MCF 10A (cell line): ENCODE results near the gene GPS2. TPM values are rescaled to one million over a fixed set of nuclear protein-coding genes. Genes with fewer than 3 reads are reported as not detected.
A peak's percentile ranks its signal among the peaks of the same experiment; 100 is the strongest.

ENCODE experiments used
- BruUV-seq: library from RNA; stranded (reverse); fragments of 400-500 nt; replicated peaks from 2 replicates; lab custom pipeline; 2021; lab: Mats Ljungman, UMichigan
- CTCF ChIA-PET: fragments of 300-600 bp; sonication (Branson Sonifier 250); formaldehyde crosslinking; extraction: SDS; loops from one replicate; lab custom pipeline; 2021; ENCODE audit warnings: antibody characterized with exemption, inconsistent platforms; lab: Yijun Ruan, JAX
- POLR2A ChIA-PET: fragments of 300-600, 350-650 bp; sonication (Branson Sonifier 250); formaldehyde crosslinking; extraction: SDS; loops from one replicate; lab custom pipeline; 2020; ENCODE audit warnings: antibody characterized with exemption, inconsistent platforms; lab: Yijun Ruan, JAX
- DNase-seq: peaks from one replicate; pipeline ENCODE4 v3.0.0-alpha.2; 2018; ENCODE audit not compliant: unreplicated experiment
- H3K27ac Mint-ChIP-seq: one replicate; pipeline ENCODE4 v1.8.0; 2022; ENCODE audit warnings: mild to moderate bottlenecking, low read depth, mixed read lengths; ENCODE audit not compliant: unreplicated experiment
- H3K27me3 Mint-ChIP-seq: one replicate; pipeline ENCODE4 v1.8.0; 2022; ENCODE audit warnings: mixed read lengths; ENCODE audit not compliant: insufficient read depth, unreplicated experiment
- H3K36me3 Mint-ChIP-seq: one replicate; pipeline ENCODE4 v1.8.0; 2022; ENCODE audit warnings: mild to moderate bottlenecking, moderate library complexity, mixed read lengths; ENCODE audit not compliant: insufficient read depth, unreplicated experiment
- H3K4me1 Mint-ChIP-seq: one replicate; pipeline ENCODE4 v1.8.0; 2022; ENCODE audit warnings: mixed read lengths; ENCODE audit not compliant: insufficient read depth, unreplicated experiment
- H3K4me3 Mint-ChIP-seq: one replicate; pipeline ENCODE4 v1.8.0; 2022; ENCODE audit warnings: mild to moderate bottlenecking, moderate library complexity, mixed read lengths; ENCODE audit not compliant: unreplicated experiment
- H3K9me3 Mint-ChIP-seq: one replicate; pipeline ENCODE4 v1.8.0; 2022; ENCODE audit warnings: mixed read lengths; ENCODE audit not compliant: unreplicated experiment
- CTCF ChIP-seq: fragments of 200-600 bp; IDR thresholded peaks from one replicate; pipeline ENCODE4 v1.8.0; 2022; ENCODE audit warnings: antibody characterized with exemption, mild to moderate bottlenecking; ENCODE audit not compliant: unreplicated experiment
- intact Hi-C: fragments of 100-400 bp; cut with micrococcal nuclease; formaldehyde crosslinking; loops from 2 replicates; pipeline ENCODE4 v1.14.1; 2022
- total RNA-seq: library from RNA; stranded (reverse); gene quantifications from 2 replicates; pipeline ENCODE4 v1.2.3, GENCODE V29; 2022

Gene GPS2
- total RNA-seq, 1 experiment from 2014 or later, result 49.8 TPM

GRCh38 chr17:7329997-7330637 is 15.0 kb upstream of the GPS2 start:
- Mint-ChIP-seq H3K4me3 (peak overlapping the region; percentile 99), H3K27ac (peak overlapping the region; percentile 96), H3K27me3 (no peaks in the 10 kb centered on the region), H3K36me3 (peaks cover 20% of the 10 kb centered on the region), H3K9me3 (no peaks in the 10 kb centered on the region), H3K4me1 (peaks cover 15% of the 10 kb centered on the region)
- POLR2A ChIA-PET, result interaction anchor here (0.6 to 3.6 kb wide), 31 partner anchors 9 to 358 kb away, joined by 3 to 54 read pairs (median 4); partner anchors contain the start of genes ACADVL, CD68, DLG4 and DVL2
- TF ChIP-seq CTCF, result no peak
- intact Hi-C loops, result no loop called here
- no TSS peak for BruUV-seq
- CTCF ChIA-PET, result interaction anchor here (0.6 to 1.1 kb wide), 7 partner anchors 8 to 370 kb away, joined by 3 to 5 read pairs (median 4); no protein-coding TSS in a partner anchor
- peak; percentile 81 for DNase-seq

DNA sequence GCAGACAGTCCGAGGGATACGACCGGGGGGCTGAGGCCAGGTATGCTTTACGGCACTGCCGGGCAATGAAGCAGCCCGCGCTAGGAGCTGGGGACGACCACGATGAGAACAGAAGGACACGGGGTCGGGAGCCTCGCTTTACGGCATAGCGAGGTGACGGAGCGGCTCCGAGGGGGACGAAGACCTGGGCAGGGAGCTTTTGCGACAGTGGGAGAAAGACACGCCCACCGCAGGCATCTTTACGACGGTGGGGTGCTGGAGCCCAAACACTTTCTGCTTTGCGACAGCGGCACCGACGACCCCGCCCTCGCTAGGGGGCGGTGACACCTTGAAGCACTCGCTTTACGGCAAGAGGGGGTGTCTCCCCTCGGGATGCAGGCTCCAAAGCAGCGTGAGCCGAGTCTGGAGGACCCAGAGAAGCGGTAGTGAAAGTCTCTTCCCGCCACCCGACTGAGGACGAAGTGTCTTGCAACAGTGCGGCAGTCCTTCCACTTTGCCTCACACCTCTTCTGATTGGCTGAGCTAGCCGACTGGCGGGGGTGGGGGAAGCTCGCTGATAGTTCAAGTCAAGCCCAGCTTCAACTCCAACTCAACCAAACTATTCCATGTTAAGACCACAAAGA is 14.3 kb upstream of the GPS2 start:
- Mint-ChIP-seq H3K27me3 (no peaks in the 10 kb centered on the region), H3K36me3 (peaks cover 26% of the 10 kb centered on the region), H3K27ac (peak overlapping the region; percentile 96), H3K4me3 (peak overlapping the region; percentile 99), H3K4me1 (peaks cover 15% of the 10 kb centered on the region), H3K9me3 (no peaks in the 10 kb centered on the region)
- POLR2A ChIA-PET, result interaction anchor here (0.6 to 3.6 kb wide), 33 partner anchors 9 to 358 kb away, joined by 3 to 54 read pairs (median 4); partner anchors contain the start of genes ACADVL, CD68, DLG4 and DVL2
- no peak for TF ChIP-seq CTCF
- CTCF ChIA-PET, result interaction anchor here (0.6 to 1.0 kb wide), 6 partner anchors 9 to 371 kb away, joined by 3 to 5 read pairs (median 4); no protein-coding TSS in a partner anchor
- intact Hi-C loops, result no loop called here
- DNase-seq, result peak; percentile 98
- BruUV-seq, result no TSS peak

DNA sequence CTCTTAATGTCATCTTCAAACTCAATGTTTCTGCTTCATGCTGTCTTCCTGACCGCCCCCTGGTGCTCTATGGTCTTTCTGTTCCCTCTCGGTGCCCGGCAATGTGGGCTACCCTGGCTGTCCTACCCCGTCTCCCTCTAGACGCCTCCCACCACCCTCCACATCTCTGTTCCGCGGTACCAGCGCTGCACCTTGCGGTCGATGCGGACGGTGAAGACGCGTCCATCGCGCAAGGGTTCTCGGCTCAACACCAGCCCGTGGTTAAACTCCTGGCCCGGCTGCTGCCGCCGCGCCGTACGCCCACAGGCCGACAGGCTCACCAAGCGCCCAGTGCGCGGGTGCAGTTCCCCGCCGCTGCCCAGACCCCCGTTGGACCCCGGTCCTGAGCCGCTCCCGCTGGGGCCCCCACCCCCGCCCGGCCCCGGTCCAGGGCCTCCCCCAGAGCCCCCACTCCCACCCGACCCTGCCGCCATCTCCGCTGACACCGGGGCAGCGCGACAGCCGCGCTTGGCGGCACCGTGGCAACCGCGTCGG is 13.7 kb upstream of the GPS2 start, which contains the start of gene NEURL4:
NEURL4 (minus strand) TSS at position 496 of the 534 bp plus-strand sequence; CDS start at position 473, 23 bp downstream.
- H3K4me1 Mint-ChIP-seq, result peaks cover 15% of the 10 kb centered on the region
- TF ChIP-seq CTCF, result no peak
- peak within 1 kb of the TSS; percentile 96 for H3K27ac Mint-ChIP-seq
- no peaks in the 10 kb centered on the region for H3K27me3 Mint-ChIP-seq
- BruUV-seq, result no TSS peak
- DNase-seq, result no peak
- intact Hi-C loops, result no loop called here
- H3K4me3 Mint-ChIP-seq, result peak within 1 kb of the TSS; percentile 99
- H3K9me3 Mint-ChIP-seq, result no peaks in the 10 kb centered on the region
- peaks cover 31% of the 10 kb centered on the region for H3K36me3 Mint-ChIP-seq
- ChIA-PET CTCF (interaction anchor here (0.5 to 0.7 kb wide), 5 partner anchors 9 to 914 kb away, joined by 3 to 5 read pairs (median 3); no protein-coding TSS in a partner anchor), POLR2A (interaction anchor here (0.6 to 3.6 kb wide), 27 partner anchors 10 to 703 kb away, joined by 3 to 54 read pairs (median 5); partner anchors contain the start of genes ACADVL, CD68, DLG4 and DVL2)
